H9 (cell line): ENCODE results near the gene H2BK1. TPM values are rescaled to one million over a fixed set of nuclear protein-coding genes. Genes with fewer than 3 reads are reported as not detected.

Source experiments
- DNase-seq: peaks from one replicate; pipeline ENCODE4 v3.0.0-alpha.2; 2017
- H2AFZ ChIP-seq: one replicate; pipeline ENCODE4 v1.6.1; 2013; ENCODE audit warnings: mild to moderate bottlenecking, low read length, control low read depth, moderate library complexity
- H2AK5ac ChIP-seq: 2 replicates; pipeline ENCODE4 v1.6.1; 2013; ENCODE audit warnings: low read length, control low read depth, mixed read lengths; ENCODE audit not compliant: insufficient read length
- H2BK120ac ChIP-seq: one replicate; pipeline ENCODE4 v1.6.1; 2013; ENCODE audit warnings: low read depth, mild to moderate bottlenecking, low read length, control low read depth, inconsistent platforms; ENCODE audit not compliant: poor library complexity, severe bottlenecking
- H2BK12ac ChIP-seq: 2 replicates; pipeline ENCODE4 v1.6.1; 2013; ENCODE audit warnings: low read length, control low read depth, mixed read lengths, low read depth; ENCODE audit not compliant: insufficient read length
- H2BK15ac ChIP-seq: 2 replicates; pipeline ENCODE4 v1.6.1; 2013; ENCODE audit warnings: low read depth, low read length, control low read depth
- H2BK20ac ChIP-seq: one replicate; pipeline ENCODE4 v1.6.1; 2013; ENCODE audit warnings: low read depth, mild to moderate bottlenecking, low read length, control low read depth, inconsistent platforms; ENCODE audit not compliant: poor library complexity, severe bottlenecking
- H2BK5ac ChIP-seq: 2 replicates; pipeline ENCODE4 v1.6.1; 2013; ENCODE audit warnings: low read length, control low read depth, mixed read lengths; ENCODE audit not compliant: insufficient read length
- H3K14ac ChIP-seq: 2 replicates; pipeline ENCODE4 v1.6.1; 2013; ENCODE audit warnings: low read length, control low read depth; ENCODE audit not compliant: insufficient read depth
- H3K18ac ChIP-seq: 2 replicates; pipeline ENCODE4 v1.6.1; 2013; ENCODE audit warnings: low read depth, mild to moderate bottlenecking, mixed read lengths, low read length, control low read depth; ENCODE audit not compliant: insufficient read length
- H3K23ac ChIP-seq: 2 replicates; pipeline ENCODE4 v1.6.1; 2013; ENCODE audit warnings: low read length, control low read depth, mixed read lengths, low read depth; ENCODE audit not compliant: insufficient read length
- H3K23me2 ChIP-seq: 2 replicates; pipeline ENCODE4 v1.6.1; 2013; ENCODE audit warnings: low read depth, mild to moderate bottlenecking, mixed read lengths, low read length, control low read depth; ENCODE audit not compliant: insufficient read length, poor library complexity, severe bottlenecking
- H3K27ac ChIP-seq: 2 replicates; pipeline ENCODE4 v1.5.1; 2013; ENCODE audit warnings: low read length, control low read depth, mixed read lengths, low read depth; ENCODE audit not compliant: insufficient read length
- H3K27me3 ChIP-seq: 2 replicates; pipeline ENCODE4 v1.6.1; 2013; ENCODE audit warnings: low read length, control low read depth, inconsistent platforms; ENCODE audit not compliant: insufficient read depth
- H3K4ac ChIP-seq: 2 replicates; pipeline ENCODE4 v1.6.1; 2013; ENCODE audit warnings: low read depth, mild to moderate bottlenecking, control low read depth, inconsistent platforms, low read length, moderate library complexity
- H3K4me1 ChIP-seq: 2 replicates; pipeline ENCODE4 v1.6.1; 2013; ENCODE audit warnings: low read length, control low read depth, inconsistent platforms; ENCODE audit not compliant: insufficient read depth
- H3K4me2 ChIP-seq: 2 replicates; pipeline ENCODE4 v1.6.1; 2013; ENCODE audit warnings: low read length, control low read depth, mixed read lengths; ENCODE audit not compliant: insufficient read length, insufficient read depth
- H3K56ac ChIP-seq: 2 replicates; pipeline ENCODE4 v1.6.1; 2013; ENCODE audit warnings: low read depth, mild to moderate bottlenecking, mixed read lengths, low read length, control low read depth; ENCODE audit not compliant: insufficient read length
- H3K79me1 ChIP-seq: 2 replicates; pipeline ENCODE4 v1.6.1; 2013; ENCODE audit warnings: low read depth, mild to moderate bottlenecking, moderate library complexity, low read length, control low read depth, inconsistent platforms; ENCODE audit not compliant: insufficient read depth, poor library complexity, severe bottlenecking
- H3K79me2 ChIP-seq: 2 replicates; pipeline ENCODE4 v1.6.1; 2013; ENCODE audit warnings: low read length, control low read depth, inconsistent platforms; ENCODE audit not compliant: insufficient read depth
- H3K9ac ChIP-seq: 2 replicates; pipeline ENCODE4 v1.6.1; 2013; ENCODE audit warnings: low read length, control low read depth, mixed read lengths; ENCODE audit not compliant: insufficient read length; ENCODE audit errors: extremely low read depth
- H3K9me3 ChIP-seq: one replicate; pipeline ENCODE4 v1.6.1; 2013; ENCODE audit warnings: low read depth, low read length, inconsistent platforms; ENCODE audit not compliant: control insufficient read depth
- H3T11ph ChIP-seq: one replicate; pipeline ENCODE4 v1.6.1; 2013; ENCODE audit warnings: mild to moderate bottlenecking, low read length, control low read depth, inconsistent platforms
- H4K20me1 ChIP-seq: one replicate; pipeline ENCODE4 v1.6.1; 2013; ENCODE audit not compliant: control insufficient read depth, insufficient read length, insufficient read depth
- H4K5ac ChIP-seq: 2 replicates; pipeline ENCODE4 v1.6.1; 2013; ENCODE audit warnings: low read depth, mild to moderate bottlenecking, mixed read lengths, low read length, control low read depth; ENCODE audit not compliant: insufficient read length
- H4K8ac ChIP-seq: replicated peaks from 2 replicates; pipeline ENCODE4 v1.6.1; 2013; ENCODE audit warnings: low read length, control low read depth, mixed read lengths, low read depth; ENCODE audit not compliant: insufficient read length
- H4K91ac ChIP-seq: 2 replicates; pipeline ENCODE4 v1.6.1; 2013; ENCODE audit warnings: low read depth, mild to moderate bottlenecking, moderate library complexity, mixed read lengths, low read length, control low read depth; ENCODE audit not compliant: insufficient read length
- H3K27ac Mint-ChIP-seq, 3 experiments: 2 replicates in 2 of 3; 3 replicates in 1 of 3; pipeline ENCODE4 v1.8.0; 2020 to 2021; ENCODE audit warnings: mixed read lengths in 3 of 3, mild to moderate bottlenecking in 1 of 3, moderate library complexity in 1 of 3
- H3K27me3 Mint-ChIP-seq: 2 replicates; pipeline ENCODE4 v1.8.0; 2021; ENCODE audit warnings: low read depth, mild to moderate bottlenecking, moderate library complexity, mixed read lengths
- H3K36me3 Mint-ChIP-seq, 3 experiments: 2 replicates in 2 of 3; 3 replicates in 1 of 3; pipeline ENCODE4 v1.8.0; 2020 to 2021; ENCODE audit warnings: low read depth in 3 of 3, mixed read lengths in 3 of 3; ENCODE audit not compliant: insufficient read depth in 1 of 3
- H3K4me1 Mint-ChIP-seq, 2 experiments: 2 replicates each; pipeline ENCODE4 v1.8.0; 2020; ENCODE audit warnings: mixed read lengths in 2 of 2
- H3K4me3 Mint-ChIP-seq, 2 experiments: 2 replicates in 1 of 2; 3 replicates in 1 of 2; pipeline ENCODE4 v1.8.0; 2020 to 2021; ENCODE audit warnings: mild to moderate bottlenecking in 2 of 2, mixed read lengths in 2 of 2, moderate library complexity in 1 of 2
- H3K9me3 Mint-ChIP-seq, 2 experiments: 2 replicates in 1 of 2; 3 replicates in 1 of 2; pipeline ENCODE4 v1.8.0; 2020; ENCODE audit warnings: mild to moderate bottlenecking in 2 of 2, mixed read lengths in 2 of 2, moderate library complexity in 1 of 2
- WGBS: extraction: QIAGEN DNeasy Blood & Tissue Kit; methylation state at CpG from one replicate; pipeline ENCODE4 v1.1.7; 2013; ENCODE audit warnings: missing lambda C conversion rate, low lambda C conversion rate, mixed read lengths; ENCODE audit not compliant: insufficient read length; ENCODE audit errors: extremely low coverage; 5-methylcytosine and 5-hydroxymethylcytosine counted together
- total RNA-seq: library from RNA; stranded (reverse); gene quantifications from 2 replicates; pipeline ENCODE4 v1.2.1, GENCODE V29; 2021
- TF ChIP-seq, protein P1 (sequence below): fragments of 200-600 bp; sonication (generic); conservative IDR thresholded peaks from 3 replicates; pipeline ENCODE4 v1.8.0; 2021; ENCODE audit warnings: antibody characterized with exemption, mild to moderate bottlenecking

H2BK1 gene
- total RNA-seq, 1 experiment from 2014 or later, result not detected

DNA sequence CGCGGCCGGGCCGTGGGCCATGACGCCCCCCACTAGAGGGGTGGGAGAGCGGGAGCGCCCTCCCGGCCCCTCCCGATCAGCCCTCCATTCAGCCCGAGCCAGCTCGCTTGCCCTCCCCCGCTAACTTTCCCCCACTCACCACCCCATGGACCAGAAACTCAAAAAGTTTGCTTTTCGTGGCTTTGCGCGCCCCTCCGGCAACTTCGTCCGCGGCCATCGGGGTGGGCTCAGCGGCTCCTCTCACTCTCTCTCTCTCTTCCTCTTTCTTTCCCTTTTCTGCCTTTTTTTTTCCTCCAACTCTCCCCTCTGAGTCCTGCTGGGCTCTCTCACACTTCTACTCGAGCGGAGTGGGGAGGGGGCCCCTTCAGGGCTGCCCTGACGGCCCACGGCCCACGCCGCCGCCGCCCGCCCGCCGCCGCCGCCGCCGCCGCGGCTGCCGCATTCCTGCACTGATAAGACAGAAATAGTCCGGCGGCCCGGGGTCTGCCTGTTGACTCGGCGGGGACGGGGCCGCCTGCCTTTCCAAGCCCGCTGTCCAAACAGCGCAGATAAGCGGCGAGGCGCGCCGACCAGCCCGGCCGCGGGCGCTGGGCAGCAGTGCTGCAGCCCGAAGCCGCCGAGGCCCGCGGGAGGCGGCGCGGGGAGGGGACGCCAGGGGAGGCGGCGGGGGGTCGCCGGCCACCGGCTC is 38.2 kb upstream of the H2BK1 start, which contains the start of gene SMARCD3:
Gene SMARCD3 (minus strand): TSS at position 349 of the 688 bp plus-strand sequence. CDS start 132 bp downstream, at position 217.
- H3K18ac ChIP-seq, result no peak within 1 kb of the TSS
- H2AFZ ChIP-seq, result no peak within 1 kb of the TSS
- no peak within 1 kb of the TSS for H3T11ph ChIP-seq

More for the DNA sequence above, 38.2 kb upstream of the H2BK1 start, which contains the start of gene SMARCD3:
- Histone ChIP-seq H3K23ac (no peak within 1 kb of the TSS), H3K27ac (no peak within 1 kb of the TSS), H2AK5ac (no peak within 1 kb of the TSS), H3K9ac (no peak within 1 kb of the TSS), H4K8ac (no peak within 1 kb of the TSS), H2BK15ac (no peak within 1 kb of the TSS), H2BK12ac (no peak within 1 kb of the TSS), H3K23me2 (peaks cover 22% of the 10 kb centered on the region), H3K9me3 (no peaks in the 10 kb centered on the region), H3K56ac (no peak within 1 kb of the TSS), H3K14ac (no peak within 1 kb of the TSS), H2BK120ac (no peak within 1 kb of the TSS), H2BK20ac (no peak within 1 kb of the TSS), H4K20me1 (no peaks in the 10 kb centered on the region), H2BK5ac (no peak within 1 kb of the TSS), H3K4me2 (peak within 1 kb of the TSS; percentile 71), H4K5ac (no peak within 1 kb of the TSS), H3K79me2 (no peaks in the 10 kb centered on the region), H3K4ac (no peak within 1 kb of the TSS), H3K79me1 (no peaks in the 10 kb centered on the region), H3K27me3 (peaks cover 19% of the 10 kb centered on the region; the same call in 1 of the 2 replicates), H3K4me1 (peaks cover 7% of the 10 kb centered on the region; the same call in 1 of the 2 replicates), H4K91ac (no peak within 1 kb of the TSS)
- Mint-ChIP-seq H3K36me3 (no peaks in the 10 kb centered on the region), H3K27ac (peak within 1 kb of the TSS in 1 of 3 experiments; percentile 52; a peak in 1 of 7 replicates), H3K9me3 (no peaks in the 10 kb centered on the region; a peak in 1 of 5 replicates), H3K27me3 (peaks cover 80% of the 10 kb centered on the region), H3K4me1 (peaks cover 56 to 68% of the 10 kb centered on the region in 2 experiments), H3K4me3 (peak within 1 kb of the TSS; percentile 72 to 92)
- TF ChIP-seq, protein P1, sequence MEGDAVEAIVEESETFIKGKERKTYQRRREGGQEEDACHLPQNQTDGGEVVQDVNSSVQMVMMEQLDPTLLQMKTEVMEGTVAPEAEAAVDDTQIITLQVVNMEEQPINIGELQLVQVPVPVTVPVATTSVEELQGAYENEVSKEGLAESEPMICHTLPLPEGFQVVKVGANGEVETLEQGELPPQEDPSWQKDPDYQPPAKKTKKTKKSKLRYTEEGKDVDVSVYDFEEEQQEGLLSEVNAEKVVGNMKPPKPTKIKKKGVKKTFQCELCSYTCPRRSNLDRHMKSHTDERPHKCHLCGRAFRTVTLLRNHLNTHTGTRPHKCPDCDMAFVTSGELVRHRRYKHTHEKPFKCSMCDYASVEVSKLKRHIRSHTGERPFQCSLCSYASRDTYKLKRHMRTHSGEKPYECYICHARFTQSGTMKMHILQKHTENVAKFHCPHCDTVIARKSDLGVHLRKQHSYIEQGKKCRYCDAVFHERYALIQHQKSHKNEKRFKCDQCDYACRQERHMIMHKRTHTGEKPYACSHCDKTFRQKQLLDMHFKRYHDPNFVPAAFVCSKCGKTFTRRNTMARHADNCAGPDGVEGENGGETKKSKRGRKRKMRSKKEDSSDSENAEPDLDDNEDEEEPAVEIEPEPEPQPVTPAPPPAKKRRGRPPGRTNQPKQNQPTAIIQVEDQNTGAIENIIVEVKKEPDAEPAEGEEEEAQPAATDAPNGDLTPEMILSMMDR, result no peak; the same call in 2 of the 3 replicates
- no CpG with 5 or more reads among the region's 71 CpGs for WGBS
- peak; percentile 61 for DNase-seq
